Measurements from ENCODE around the gene PLEKHA5. TPM values are rescaled to one million over a fixed set of nuclear protein-coding genes. Genes with fewer than 3 reads are reported as not detected.
"Not testable (repeated sequence)": the region's sequence is repeated elsewhere in the genome, so short reads cannot be mapped to it uniquely, and the experiment has no call there.

PLEKHA5 gene
- total RNA-seq, 1 donor from 2014 or later: 68.6 TPM

GRCh38 chr12:19410629-19411185 lies 281.2 kb downstream of the PLEKHA5 start:
- no peak overlapping the region for H3K27ac Mint-ChIP-seq
- peaks cover 16% of the 10 kb centered on the region for H3K4me1 Mint-ChIP-seq (ENCODE audit: unreplicated experiment)
- no peaks in the 10 kb centered on the region for H3K9me3 Mint-ChIP-seq
- DNase-seq (ENCODE audit: extremely low spot score, unreplicated experiment): no peak
- peaks cover 7% of the 10 kb centered on the region for H3K27me3 Mint-ChIP-seq
- H3K4me3 Mint-ChIP-seq: no peak overlapping the region
- no peak for TF ChIP-seq CTCF (conservative IDR thresholded peaks at IDR 0.05)
- no peaks in the 10 kb centered on the region for H3K36me3 Mint-ChIP-seq

- peaks cover 16% of the 10 kb centered on the region for H3K4me1 Mint-ChIP-seq (ENCODE audit: unreplicated experiment)
- no peak overlapping the region for H3K27ac Mint-ChIP-seq
- peaks cover 7% of the 10 kb centered on the region for H3K27me3 Mint-ChIP-seq
- no peaks in the 10 kb centered on the region for H3K36me3 Mint-ChIP-seq
- no peak for DNase-seq (ENCODE audit: extremely low spot score, unreplicated experiment)
- H3K4me3 Mint-ChIP-seq: no peak overlapping the region
- no peak for TF ChIP-seq CTCF (conservative IDR thresholded peaks at IDR 0.05)
- no peaks in the 10 kb centered on the region for H3K9me3 Mint-ChIP-seq
These were observed 282.0 kb downstream of the PLEKHA5 start for GRCh38 chr12:19411234-19412204.

GRCh38 chr12:19412844-19413243 lies 283.3 kb downstream of the PLEKHA5 start:
- peaks cover 7% of the 10 kb centered on the region for H3K27me3 Mint-ChIP-seq
- DNase-seq (ENCODE audit: extremely low spot score, unreplicated experiment): no peak
- no peak overlapping the region for H3K4me3 Mint-ChIP-seq
- no peak overlapping the region for H3K27ac Mint-ChIP-seq
- no peak for TF ChIP-seq CTCF (conservative IDR thresholded peaks at IDR 0.05)
- no peaks in the 10 kb centered on the region for H3K9me3 Mint-ChIP-seq
- H3K36me3 Mint-ChIP-seq: no peaks in the 10 kb centered on the region
- H3K4me1 Mint-ChIP-seq (ENCODE audit: unreplicated experiment): peaks cover 16% of the 10 kb centered on the region

GRCh38 chr12:19413582-19413981 lies 284.0 kb downstream of the PLEKHA5 start:
- peaks cover 16% of the 10 kb centered on the region for H3K4me1 Mint-ChIP-seq (ENCODE audit: unreplicated experiment)
- DNase-seq (ENCODE audit: extremely low spot score, unreplicated experiment); H3K4me3 Mint-ChIP-seq; H3K27ac Mint-ChIP-seq; H3K27me3 Mint-ChIP-seq; H3K9me3 Mint-ChIP-seq; H3K36me3 Mint-ChIP-seq: not testable (repeated sequence)

GRCh38 chr12:19415563-19415962 lies 286.0 kb downstream of the PLEKHA5 start:
- H3K36me3 Mint-ChIP-seq: no peaks in the 10 kb centered on the region
- H3K27me3 Mint-ChIP-seq: peaks cover 6% of the 10 kb centered on the region
- TF ChIP-seq CTCF (conservative IDR thresholded peaks at IDR 0.05): no peak
- H3K27ac Mint-ChIP-seq: no peak overlapping the region
- peaks cover 4% of the 10 kb centered on the region for H3K4me1 Mint-ChIP-seq (ENCODE audit: unreplicated experiment)
- no peaks in the 10 kb centered on the region for H3K9me3 Mint-ChIP-seq
- H3K4me3 Mint-ChIP-seq: no peak overlapping the region
- DNase-seq (ENCODE audit: extremely low spot score, unreplicated experiment): no peak

GRCh38 chr12:19419086-19419485 lies 289.6 kb downstream of the PLEKHA5 start:
- H3K4me3 Mint-ChIP-seq: no peak overlapping the region
- no peaks in the 10 kb centered on the region for H3K4me1 Mint-ChIP-seq (ENCODE audit: unreplicated experiment)
- no peak overlapping the region for H3K27ac Mint-ChIP-seq

More at GRCh38 chr12:19419086-19419485, 289.6 kb downstream of the PLEKHA5 start:
- DNase-seq (ENCODE audit: extremely low spot score, unreplicated experiment): no peak
- Mint-ChIP-seq H3K36me3 (no peaks in the 10 kb centered on the region), H3K9me3 (peaks cover 3% of the 10 kb centered on the region), H3K27me3 (no peaks in the 10 kb centered on the region)
- TF ChIP-seq CTCF (conservative IDR thresholded peaks at IDR 0.05): no peak

Measured in type B pancreatic cell (in vitro differentiated cells).